GM12873 (cell line): Measurements from ENCODE around the gene FAF1.

Experiments
- TF ChIP-seq, protein P1 (sequence below): IDR thresholded peaks from 2 replicates; pipeline ENCODE4 v1.5.1; 2012; ENCODE audit warnings: low read depth, mild to moderate bottlenecking, moderate library complexity, low read length, control low read depth; ENCODE audit not compliant: insufficient read depth; ENCODE audit errors: missing control alignments

FAF1 gene

DNA sequence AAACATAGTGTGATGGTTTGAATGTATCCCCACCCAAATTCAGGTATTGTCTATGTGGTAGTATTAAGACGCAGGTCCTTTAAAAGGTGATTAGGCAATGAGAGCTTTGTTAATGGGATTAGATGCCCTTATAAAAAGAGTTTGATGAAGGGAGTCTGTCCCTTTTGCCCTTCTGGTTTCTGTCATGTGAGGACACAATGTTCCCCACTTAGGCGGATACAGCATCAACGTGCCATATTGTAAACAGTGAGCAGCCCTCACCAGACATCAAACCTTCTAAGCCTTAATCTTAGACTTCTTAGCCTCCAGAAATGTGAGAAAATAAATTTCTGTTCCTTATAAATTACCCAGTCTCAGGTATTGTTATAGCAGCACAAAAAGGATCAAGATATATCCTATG lies 172.8 kb downstream of the FAF1 start:
- TF ChIP-seq, protein P1, sequence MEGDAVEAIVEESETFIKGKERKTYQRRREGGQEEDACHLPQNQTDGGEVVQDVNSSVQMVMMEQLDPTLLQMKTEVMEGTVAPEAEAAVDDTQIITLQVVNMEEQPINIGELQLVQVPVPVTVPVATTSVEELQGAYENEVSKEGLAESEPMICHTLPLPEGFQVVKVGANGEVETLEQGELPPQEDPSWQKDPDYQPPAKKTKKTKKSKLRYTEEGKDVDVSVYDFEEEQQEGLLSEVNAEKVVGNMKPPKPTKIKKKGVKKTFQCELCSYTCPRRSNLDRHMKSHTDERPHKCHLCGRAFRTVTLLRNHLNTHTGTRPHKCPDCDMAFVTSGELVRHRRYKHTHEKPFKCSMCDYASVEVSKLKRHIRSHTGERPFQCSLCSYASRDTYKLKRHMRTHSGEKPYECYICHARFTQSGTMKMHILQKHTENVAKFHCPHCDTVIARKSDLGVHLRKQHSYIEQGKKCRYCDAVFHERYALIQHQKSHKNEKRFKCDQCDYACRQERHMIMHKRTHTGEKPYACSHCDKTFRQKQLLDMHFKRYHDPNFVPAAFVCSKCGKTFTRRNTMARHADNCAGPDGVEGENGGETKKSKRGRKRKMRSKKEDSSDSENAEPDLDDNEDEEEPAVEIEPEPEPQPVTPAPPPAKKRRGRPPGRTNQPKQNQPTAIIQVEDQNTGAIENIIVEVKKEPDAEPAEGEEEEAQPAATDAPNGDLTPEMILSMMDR = no peak

DNA sequence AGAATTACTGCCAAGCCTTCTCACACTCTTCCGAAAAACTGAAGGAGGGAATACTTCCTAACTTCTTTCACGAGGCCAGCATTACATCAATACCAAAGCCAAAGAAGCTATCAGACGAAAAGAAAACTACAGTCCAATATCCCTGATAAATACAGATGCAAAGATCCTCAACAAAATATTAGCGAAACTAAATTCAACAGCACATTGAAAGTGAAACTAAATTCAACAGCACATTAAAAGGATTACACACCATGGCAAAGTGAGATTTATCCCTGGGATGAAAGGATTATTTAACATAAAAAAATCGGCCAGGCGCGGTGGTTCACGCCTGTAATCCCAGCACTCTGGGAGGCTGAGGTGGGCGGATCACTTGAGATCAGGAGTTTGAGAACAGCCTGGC lies 176.8 kb downstream of the FAF1 start:
- TF ChIP-seq, protein P1 = no peak

DNA sequence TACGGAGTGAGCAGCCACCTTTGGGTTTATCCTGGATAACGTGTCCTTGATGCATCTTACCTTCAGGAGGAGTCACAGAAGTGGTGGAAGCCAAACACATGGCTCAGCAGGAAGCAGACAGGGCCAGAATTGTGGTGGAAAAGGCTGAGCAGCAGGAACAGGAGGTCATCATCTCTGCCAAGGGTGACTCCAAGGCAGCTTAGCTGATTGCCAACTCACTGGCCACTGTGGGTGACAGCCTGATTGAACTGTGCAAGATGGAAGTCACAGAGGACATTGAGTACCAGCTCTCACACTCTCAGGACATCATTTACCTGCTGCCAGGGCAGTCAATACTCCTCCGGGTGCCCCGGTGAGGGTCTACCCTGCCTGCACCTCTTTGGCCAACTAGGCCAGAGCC lies 179.3 kb downstream of the FAF1 start:
- TF ChIP-seq, protein P1 = no peak

DNA sequence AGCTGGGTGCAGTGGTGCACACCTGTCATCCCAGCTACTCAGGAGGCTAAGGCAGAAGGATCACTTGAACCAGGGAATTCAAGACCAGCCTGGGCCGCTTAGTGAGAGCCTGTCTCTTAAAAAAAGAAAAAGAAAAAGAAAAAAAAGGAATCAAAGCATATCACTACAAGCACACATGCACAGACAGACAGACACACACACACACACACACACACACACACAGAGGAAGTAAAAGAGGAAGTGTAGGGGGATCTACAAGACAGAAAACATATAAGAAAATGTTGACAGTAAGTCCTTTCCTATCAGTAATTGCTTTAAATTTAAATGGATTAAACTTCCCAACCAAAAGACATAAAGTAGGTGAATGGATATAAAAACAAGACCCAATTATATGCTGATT lies 180.3 kb downstream of the FAF1 start:
- TF ChIP-seq, protein P1 = no peak

DNA sequence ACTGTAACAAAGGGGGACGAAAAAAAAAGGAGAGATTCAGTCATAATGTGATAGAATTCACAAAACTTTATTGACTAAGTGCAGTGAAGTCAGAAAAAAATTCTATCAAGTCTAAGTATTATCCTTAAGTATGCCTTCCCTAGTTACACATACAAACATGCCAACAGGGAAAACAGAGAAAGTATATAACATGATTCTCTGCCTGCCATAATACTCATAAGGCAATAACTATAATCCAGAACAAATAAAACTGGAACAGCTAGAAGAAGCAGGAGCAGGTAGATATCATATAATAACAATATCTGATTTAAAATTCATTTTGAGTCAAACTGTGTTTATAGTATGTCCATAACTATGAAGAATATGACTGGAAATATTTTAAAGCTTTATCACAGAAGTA lies 184.3 kb downstream of the FAF1 start:
- TF ChIP-seq, protein P1 = no peak

DNA sequence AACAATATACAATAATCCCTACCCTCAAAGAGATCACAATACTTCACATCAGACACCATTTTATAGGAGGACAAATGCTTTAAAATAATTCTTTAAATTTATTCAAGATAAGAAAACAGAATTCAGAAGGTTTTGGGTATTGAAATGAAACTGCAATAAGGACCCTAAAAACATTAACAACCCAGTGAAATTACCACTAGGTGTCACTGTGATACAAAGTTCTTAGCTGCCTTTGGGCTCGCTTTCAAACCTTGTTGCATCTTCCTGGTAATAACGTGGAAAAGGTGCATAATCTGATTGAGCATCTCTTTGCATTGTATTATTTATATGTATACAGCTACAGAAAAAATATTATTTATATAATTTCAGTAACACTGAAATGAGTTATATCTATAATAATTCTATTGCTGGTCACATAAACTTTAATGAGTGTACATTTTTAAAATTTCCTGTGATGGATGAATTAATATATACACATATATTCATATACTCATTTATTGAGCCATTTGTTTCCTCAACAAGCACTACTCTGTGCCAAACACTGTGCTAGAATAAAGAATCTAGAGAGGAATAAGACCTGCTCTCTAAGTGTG lies 185.2 kb downstream of the FAF1 start:
- TF ChIP-seq, protein P1 = peak; percentile 66

DNA sequence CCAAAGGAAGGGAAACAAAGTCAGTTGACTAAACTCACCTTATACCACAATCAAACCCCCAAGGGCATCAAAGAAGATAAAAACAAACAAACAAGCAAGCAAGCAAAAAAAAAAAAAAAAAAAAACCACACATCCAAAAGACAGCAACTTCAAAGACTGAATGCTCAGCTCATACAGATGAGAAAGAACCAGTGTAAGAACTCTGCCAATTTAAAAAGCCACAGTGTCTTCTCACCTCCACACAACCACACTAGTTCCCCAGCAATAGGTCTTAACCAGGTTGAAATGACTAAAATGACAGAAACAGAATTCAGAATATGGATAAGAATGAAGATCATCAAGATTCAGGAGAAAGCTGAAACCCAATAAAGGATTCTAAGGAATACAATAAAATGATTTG lies 193.4 kb downstream of the FAF1 start:
- TF ChIP-seq, protein P1 = no peak
